BLaER1 (cell line): ENCODE data around the gene BRD1.
A peak's percentile ranks its signal among the peaks of the same experiment; 100 is the strongest.
"Not testable (repeated sequence)": the region's sequence is repeated elsewhere in the genome, so short reads cannot be mapped to it uniquely, and the experiment has no call there.

Source experiments
- H3K27ac ChIP-seq: shearing (Covaris generic); formaldehyde crosslinking; 2 replicates; pipeline ENCODE4 v1.8.1; 2022
- H3K27me3 ChIP-seq: shearing (Covaris generic); formaldehyde crosslinking; 2 replicates; pipeline ENCODE4 v1.8.1; 2022
- H3K36me3 ChIP-seq: shearing (Covaris generic); formaldehyde crosslinking; 2 replicates; pipeline ENCODE4 v1.8.1; 2022
- H3K4me1 ChIP-seq: shearing (Covaris generic); formaldehyde crosslinking; 2 replicates; pipeline ENCODE4 v1.8.1; 2022
- H3K4me2 ChIP-seq: shearing (Covaris generic); formaldehyde crosslinking; 2 replicates; pipeline ENCODE4 v1.8.1; 2022
- H3K4me3 ChIP-seq: shearing (Covaris generic); formaldehyde crosslinking; 2 replicates; pipeline ENCODE4 v1.8.1; 2022
- H3K9ac ChIP-seq: shearing (Covaris generic); formaldehyde crosslinking; 2 replicates; pipeline ENCODE4 v1.8.1; 2022
- H3K9me3 ChIP-seq: shearing (Covaris generic); formaldehyde crosslinking; 2 replicates; pipeline ENCODE4 v1.8.1; 2022
- H4K20me1 ChIP-seq: shearing (Covaris generic); formaldehyde crosslinking; 2 replicates; pipeline ENCODE4 v1.8.1; 2022
- Cebpa-rat ChIP-seq: shearing (Covaris generic); IDR thresholded peaks from 2 replicates; pipeline ENCODE4 v1.8.1; 2022

Gene BRD1

DNA sequence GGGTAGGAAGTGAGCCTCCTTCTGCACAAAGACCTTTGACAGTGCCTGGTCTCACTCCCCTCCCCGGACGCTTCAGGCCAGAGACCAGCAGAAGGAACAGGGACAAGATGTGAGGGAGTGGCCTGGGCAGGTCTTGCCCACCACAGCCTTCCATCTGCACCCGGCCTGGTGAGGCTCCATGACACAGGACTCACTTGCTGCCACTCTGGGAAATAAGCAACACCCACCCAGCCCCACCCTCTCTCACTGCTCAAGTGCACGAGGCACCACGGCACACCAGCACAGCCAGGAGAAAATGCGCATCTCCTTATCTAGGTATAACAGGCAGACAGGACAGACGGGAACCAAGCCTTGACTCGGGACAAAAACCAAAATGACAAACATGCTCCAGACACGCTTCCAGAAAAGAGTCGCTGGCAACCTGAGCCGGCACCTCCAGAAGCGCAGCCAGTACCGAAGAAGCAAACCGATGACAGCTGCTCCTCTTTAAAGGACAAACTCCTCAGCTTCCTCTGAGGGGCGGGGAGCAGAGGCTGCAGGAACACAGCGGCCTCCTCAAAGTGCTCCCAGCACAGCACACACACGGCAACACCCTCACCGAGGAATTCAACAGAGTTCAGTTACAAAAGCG lies 41.7 kb downstream of the BRD1 start:
- peaks cover 99% of the 10 kb centered on the region for H4K20me1 ChIP-seq
- peaks cover 99% of the 10 kb centered on the region for H3K36me3 ChIP-seq

DNA sequence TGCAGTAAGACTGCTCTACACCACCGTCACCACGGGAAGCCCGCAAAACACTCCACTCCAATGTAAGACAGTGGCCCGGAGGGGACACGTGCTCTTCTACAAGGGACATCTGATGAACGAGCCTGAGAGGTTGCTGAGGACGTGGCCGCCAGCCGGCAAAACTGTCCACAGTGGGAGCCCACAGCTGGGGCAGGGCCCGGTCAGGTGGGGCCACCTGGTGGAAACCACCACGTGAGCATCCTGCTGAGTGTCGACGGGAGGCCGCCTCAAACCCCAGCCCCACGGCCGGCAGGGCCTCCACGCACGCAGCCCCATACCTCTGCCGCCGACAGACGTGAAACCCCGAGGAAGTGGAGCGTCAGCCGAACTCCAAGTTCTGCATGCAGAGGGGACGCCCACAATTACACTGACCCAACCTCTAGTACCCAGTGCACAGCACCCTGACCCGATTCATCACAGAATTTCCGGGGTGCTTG lies 42.6 kb downstream of the BRD1 start:
- H3K36me3 ChIP-seq: peaks cover 99% of the 10 kb centered on the region

More for the DNA sequence above, 41.7 kb downstream of the BRD1 start:
- Histone ChIP-seq H3K4me3 (no peak overlapping the region), H3K27ac (no peak overlapping the region), H3K9me3 (no peaks in the 10 kb centered on the region), H3K4me2 (no peak overlapping the region), H3K27me3 (no peaks in the 10 kb centered on the region), H3K4me1 (peaks cover 40% of the 10 kb centered on the region), H3K9ac (no peak overlapping the region)
- no peak for TF ChIP-seq Cebpa-rat

DNA sequence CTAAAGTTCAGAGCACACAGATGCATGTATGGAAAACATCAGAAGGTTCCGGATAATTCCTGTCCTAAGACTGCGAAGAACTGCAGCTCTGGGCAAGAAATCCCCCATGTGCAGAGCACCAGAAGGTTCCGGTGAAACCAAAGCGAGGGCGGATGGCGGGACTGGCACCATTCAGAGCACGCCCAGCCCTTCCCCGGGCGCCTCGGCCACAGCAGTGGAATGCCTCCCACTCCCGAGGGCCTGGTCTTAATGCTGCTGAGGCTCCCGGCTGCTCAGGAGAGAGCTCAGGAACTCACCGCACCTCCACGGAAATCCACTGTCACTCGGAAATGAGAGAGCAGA lies 43.1 kb downstream of the BRD1 start:
- Histone ChIP-seq H3K4me3 (no peak overlapping the region), H3K9me3 (no peaks in the 10 kb centered on the region), H3K27ac (no peak overlapping the region), H3K9ac (no peak overlapping the region), H3K27me3 (no peaks in the 10 kb centered on the region), H3K36me3 (peaks cover 99% of the 10 kb centered on the region), H4K20me1 (peaks cover 99% of the 10 kb centered on the region), H3K4me1 (peaks cover 40% of the 10 kb centered on the region), H3K4me2 (no peak overlapping the region)
- TF ChIP-seq Cebpa-rat: no peak

More for the DNA sequence above, 42.6 kb downstream of the BRD1 start:
- peaks cover 99% of the 10 kb centered on the region for H4K20me1 ChIP-seq
- peaks cover 40% of the 10 kb centered on the region for H3K4me1 ChIP-seq
- no peak for TF ChIP-seq Cebpa-rat
- no peak overlapping the region for H3K9ac ChIP-seq
- no peak overlapping the region for H3K27ac ChIP-seq
- H3K4me2 ChIP-seq: no peak overlapping the region
- no peaks in the 10 kb centered on the region for H3K27me3 ChIP-seq
- H3K4me3 ChIP-seq: no peak overlapping the region
- no peaks in the 10 kb centered on the region for H3K9me3 ChIP-seq

DNA sequence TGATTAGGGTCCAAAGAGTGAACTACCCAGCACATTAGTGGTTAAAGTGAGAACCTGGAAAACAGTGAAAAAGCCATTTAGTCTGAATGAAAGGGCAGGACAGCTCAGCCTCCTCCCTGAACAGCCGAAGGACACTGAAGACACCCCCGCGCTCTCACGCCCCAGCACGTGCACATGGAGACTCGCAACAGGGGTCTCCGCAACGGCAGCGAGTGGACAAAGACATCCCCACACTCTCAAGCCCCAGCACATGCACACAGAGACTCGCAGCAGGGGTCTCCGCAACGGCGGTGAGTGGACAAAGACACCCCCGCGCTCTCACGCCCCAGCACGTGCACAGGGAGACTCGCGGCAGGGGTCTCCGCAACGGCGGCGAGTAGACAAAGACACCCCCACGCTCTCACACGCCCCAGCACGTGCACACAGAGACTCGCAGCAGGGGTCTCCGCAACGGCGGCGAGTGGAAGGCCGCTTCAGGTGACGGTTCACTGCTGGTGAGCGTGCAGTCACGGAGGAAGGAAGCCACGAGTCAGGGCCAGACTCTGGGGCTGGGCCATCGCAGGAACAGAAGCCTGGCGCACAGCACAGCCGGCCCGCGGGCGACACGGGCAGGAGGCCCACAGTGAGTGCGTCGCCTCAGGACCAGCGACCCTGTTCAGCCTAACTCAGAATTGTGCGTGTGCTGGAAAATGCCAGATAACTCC lies 43.6 kb downstream of the BRD1 start:
- Histone ChIP-seq H4K20me1 (peaks cover 99% of the 10 kb centered on the region), H3K4me2 (no peak overlapping the region), H3K9ac (no peak overlapping the region), H3K27ac (no peak overlapping the region), H3K4me1 (peaks cover 40% of the 10 kb centered on the region), H3K4me3 (no peak overlapping the region), H3K27me3 (no peaks in the 10 kb centered on the region), H3K36me3 (peaks cover 99% of the 10 kb centered on the region), H3K9me3 (no peaks in the 10 kb centered on the region)
- no peak for TF ChIP-seq Cebpa-rat

DNA sequence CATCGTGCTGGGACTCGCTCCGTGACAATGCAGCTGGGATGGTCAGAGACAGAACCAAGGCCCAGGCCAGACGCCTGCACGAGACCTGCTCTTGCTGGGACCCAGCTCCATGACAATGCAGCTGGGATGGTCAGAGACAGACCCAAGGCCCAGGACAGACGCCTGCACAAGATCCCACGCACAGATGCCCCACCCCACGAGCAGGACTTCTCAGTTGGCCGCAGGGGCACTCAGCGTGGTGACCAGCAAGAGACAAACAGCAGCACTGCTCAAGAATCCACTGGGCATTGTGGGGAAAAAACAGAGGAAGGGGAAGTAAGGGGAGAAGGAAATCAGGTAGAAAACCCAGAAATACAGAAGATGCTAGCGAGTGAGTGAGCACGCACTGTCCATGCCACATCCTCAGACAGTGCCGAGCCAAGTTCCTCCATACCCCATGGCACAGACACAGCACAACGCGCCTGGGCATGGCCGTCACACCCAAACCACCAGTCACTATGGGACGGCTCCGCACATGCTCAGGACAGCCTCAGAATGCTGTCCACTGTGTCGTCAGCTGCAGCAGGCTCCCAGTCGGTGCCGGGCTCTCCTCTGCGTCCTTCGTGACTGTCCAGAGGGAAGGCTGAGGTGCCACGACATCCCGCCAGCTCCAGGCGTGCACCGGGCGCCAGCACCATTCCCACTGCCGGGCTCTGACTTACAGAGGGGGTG lies 44.5 kb downstream of the BRD1 start:
- Histone ChIP-seq H3K9ac (no peak overlapping the region), H3K36me3 (peaks cover 97% of the 10 kb centered on the region), H3K27me3 (no peaks in the 10 kb centered on the region), H3K27ac (no peak overlapping the region), H3K9me3 (no peaks in the 10 kb centered on the region), H3K4me2 (no peak overlapping the region), H3K4me3 (no peak overlapping the region), H4K20me1 (peaks cover 99% of the 10 kb centered on the region), H3K4me1 (peaks cover 40% of the 10 kb centered on the region)
- TF ChIP-seq Cebpa-rat: no peak

DNA sequence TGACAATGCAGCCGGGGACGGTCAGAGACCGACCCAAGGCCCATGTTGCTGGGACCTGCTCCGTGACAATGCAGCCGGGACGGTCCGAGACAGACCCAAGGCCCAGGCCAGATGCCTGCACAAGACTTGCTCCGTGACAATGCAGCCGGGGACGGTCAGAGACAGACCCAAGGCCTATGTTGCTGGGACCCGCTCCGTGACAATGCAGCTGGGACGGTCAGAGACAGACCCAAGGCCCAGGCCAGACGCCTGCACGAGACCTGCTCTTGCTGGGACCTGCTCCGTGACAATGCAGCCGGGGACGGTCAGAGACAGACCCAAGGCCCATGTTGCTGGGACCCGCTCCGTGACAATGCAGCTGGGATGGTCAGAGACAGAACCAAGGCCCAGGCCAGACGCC lies 45.8 kb downstream of the BRD1 start:
- H3K9me3 ChIP-seq, H3K27me3 ChIP-seq, H3K4me3 ChIP-seq: not testable (repeated sequence)
- H3K4me1 ChIP-seq: peaks cover 53% of the 10 kb centered on the region
- H3K36me3 ChIP-seq: peaks cover 97% of the 10 kb centered on the region
- H3K9ac ChIP-seq: peak overlapping the region; percentile 34; the same call in 1 of the 2 replicates
- peak overlapping the region; percentile 51 for H3K27ac ChIP-seq
- H4K20me1 ChIP-seq: peaks cover 99% of the 10 kb centered on the region
- peak overlapping the region; percentile 37; the same call in 1 of the 2 replicates for H3K4me2 ChIP-seq

DNA sequence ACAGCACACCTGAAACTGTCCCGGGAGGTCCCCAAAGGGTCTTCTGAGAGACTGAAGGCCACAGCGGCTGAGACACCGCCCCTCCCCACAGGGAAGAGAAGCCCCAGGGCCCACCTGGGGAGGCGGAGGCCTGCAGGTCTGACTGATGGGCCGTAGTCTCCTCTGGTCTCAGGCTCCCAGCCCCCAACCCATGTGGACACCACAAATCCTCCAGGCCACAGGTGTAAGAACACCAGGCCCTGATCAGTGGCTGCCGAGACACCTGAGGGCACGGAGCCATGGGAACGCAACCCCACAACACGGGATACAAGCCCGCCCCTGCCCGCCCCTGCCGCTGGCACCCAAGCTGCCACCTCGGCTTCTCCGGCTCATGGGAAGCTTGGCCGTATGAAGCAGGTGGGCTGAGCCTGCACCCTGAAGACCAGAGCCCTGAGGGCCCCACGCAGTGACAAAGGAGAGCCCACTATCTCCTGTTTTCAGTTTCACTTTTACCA lies 46.3 kb downstream of the BRD1 start:
- no peak for TF ChIP-seq Cebpa-rat
- Histone ChIP-seq H3K4me3 (no peak overlapping the region), H3K27me3 (no peaks in the 10 kb centered on the region), H3K9me3 (no peaks in the 10 kb centered on the region), H3K9ac (peak overlapping the region; percentile 34; the same call in 1 of the 2 replicates), H4K20me1 (peaks cover 99% of the 10 kb centered on the region), H3K36me3 (peaks cover 97% of the 10 kb centered on the region), H3K4me1 (peaks cover 58% of the 10 kb centered on the region), H3K27ac (peak overlapping the region; percentile 51), H3K4me2 (peak overlapping the region; percentile 37; the same call in 1 of the 2 replicates)

DNA sequence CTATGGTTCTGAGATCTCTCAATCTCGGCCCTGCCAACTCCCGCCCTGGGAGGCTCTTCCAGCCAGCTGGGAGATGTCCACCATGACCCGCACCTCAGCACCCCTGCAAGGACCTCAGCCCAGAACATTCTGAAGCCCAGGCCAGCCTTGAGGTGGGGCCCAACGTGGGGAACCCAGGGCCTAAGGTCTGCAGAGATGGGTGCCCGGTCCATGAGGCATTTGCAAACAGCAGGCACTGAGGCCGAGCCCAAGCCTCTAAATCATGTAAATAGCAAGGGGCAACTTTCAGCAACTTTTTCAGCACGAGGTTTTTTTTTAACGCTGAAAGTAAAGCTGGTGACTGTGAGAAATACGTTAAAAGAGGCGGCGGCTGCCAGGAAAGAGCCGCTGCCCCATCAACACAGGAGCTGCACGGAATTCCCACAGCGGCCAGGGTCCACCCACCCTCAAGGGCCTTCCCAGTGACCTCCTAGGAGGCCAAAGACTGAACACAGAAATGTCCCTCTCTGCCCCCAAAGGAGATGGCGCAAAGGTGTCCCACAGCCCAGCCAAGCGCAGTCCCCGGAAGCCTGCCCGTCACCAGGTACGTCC lies 46.9 kb downstream of the BRD1 start:
- H3K27ac ChIP-seq: peak overlapping the region; percentile 52; the same call in 1 of the 2 replicates

More for the DNA sequence above, 46.9 kb downstream of the BRD1 start:
- H3K9me3 ChIP-seq: no peaks in the 10 kb centered on the region
- H3K36me3 ChIP-seq: peaks cover 97% of the 10 kb centered on the region
- H3K4me1 ChIP-seq: peaks cover 64% of the 10 kb centered on the region
- no peaks in the 10 kb centered on the region for H3K27me3 ChIP-seq
- H3K9ac ChIP-seq: 0 out of 2 replicates have a peak overlapping the region, but pooled peaks have one; percentile 15
- H3K4me2 ChIP-seq: no peak overlapping the region
- H4K20me1 ChIP-seq: peaks cover 99% of the 10 kb centered on the region
- no peak for TF ChIP-seq Cebpa-rat
- no peak overlapping the region for H3K4me3 ChIP-seq
